Eye (tissue), 1 donor: Measurements from ENCODE around the gene GNPNAT1.

ENCODE experiments used
- DNase-seq: peaks from one replicate; pipeline ENCODE4 v3.0.0-alpha.2; 2015

GNPNAT1 gene

GRCh38 chr14:52791223-52792096 is at the start of gene GNPNAT1:
TSS of gene GNPNAT1 (minus strand) at chr14:52791607. CDS start at chr14:52784650, 6,957 bp downstream.
- peak; percentile 92 for DNase-seq

GRCh38 chr14:52840877-52841276 is 49.5 kb upstream of the GNPNAT1 start:
- no peak for DNase-seq

GRCh38 chr14:52837451-52837850 is 46.0 kb upstream of the GNPNAT1 start:
- no peak for DNase-seq

GRCh38 chr14:52836063-52836462 is 44.7 kb upstream of the GNPNAT1 start:
- DNase-seq: no peak

- no peak for DNase-seq
Observed at GRCh38 chr14:52835122-52835903, 43.9 kb upstream of the GNPNAT1 start.

GRCh38 chr14:52834440-52834842 is 43.0 kb upstream of the GNPNAT1 start:
- DNase-seq: no peak

- no peak for DNase-seq
Observed at GRCh38 chr14:52833891-52834290, 42.5 kb upstream of the GNPNAT1 start.

GRCh38 chr14:52829527-52830185 is 38.2 kb upstream of the GNPNAT1 start:
- DNase-seq: no peak

- DNase-seq: no peak
Observed at GRCh38 chr14:52827426-52827825, 36.0 kb upstream of the GNPNAT1 start.

GRCh38 chr14:52825085-52825484 is 33.7 kb upstream of the GNPNAT1 start:
- no peak for DNase-seq

GRCh38 chr14:52824462-52824861 is 33.1 kb upstream of the GNPNAT1 start:
- DNase-seq: no peak

- no peak for DNase-seq
Observed at GRCh38 chr14:52821805-52822250, 30.4 kb upstream of the GNPNAT1 start.

- no peak for DNase-seq
Observed at GRCh38 chr14:52808101-52808500, 16.7 kb upstream of the GNPNAT1 start.

GRCh38 chr14:52806115-52806514 is 14.7 kb upstream of the GNPNAT1 start:
- DNase-seq: no peak

GRCh38 chr14:52802597-52802996 is 11.2 kb upstream of the GNPNAT1 start:
- DNase-seq: no peak

GRCh38 chr14:52801014-52801712 is 9.8 kb upstream of the GNPNAT1 start:
- DNase-seq: peak; percentile 43

GRCh38 chr14:52798826-52799225 is 7.4 kb upstream of the GNPNAT1 start:
- no peak for DNase-seq

- no peak for DNase-seq
Observed at GRCh38 chr14:52797653-52798052, 6.2 kb upstream of the GNPNAT1 start.

GRCh38 chr14:52793061-52793460 is 1.7 kb upstream of the GNPNAT1 start:
- DNase-seq: no peak

GRCh38 chr14:52792097-52792415 is 649 bp upstream of the GNPNAT1 start:
- DNase-seq: no peak

GRCh38 chr14:52790756-52791222 is 618 bp downstream of the GNPNAT1 start:
- DNase-seq: no peak

GRCh38 chr14:52790011-52790755 is 1.2 kb downstream of the GNPNAT1 start:
- no peak for DNase-seq
